OCI-LY7 (cell line): ENCODE data around the gene LIX1.

Experiments
- EZH2phosphoT487 ChIP-seq: fragments of 200-600 bp; sonication (generic); IDR thresholded peaks from 2 replicates; pipeline ENCODE4 v1.6.1; 2018; ENCODE audit warnings: low read depth, borderline replicate concordance, mild to moderate bottlenecking, mixed run types, antibody characterized with exemption, low read length, moderate library complexity, mixed read lengths
- TF ChIP-seq, protein P1 (sequence below): fragments of 200-600 bp; sonication (generic); conservative IDR thresholded peaks from 2 replicates; pipeline ENCODE4 v1.5.1; 2014; ENCODE audit warnings: mild to moderate bottlenecking, antibody characterized with exemption, low read length, moderate library complexity, mixed read lengths

- TF ChIP-seq, protein P1, sequence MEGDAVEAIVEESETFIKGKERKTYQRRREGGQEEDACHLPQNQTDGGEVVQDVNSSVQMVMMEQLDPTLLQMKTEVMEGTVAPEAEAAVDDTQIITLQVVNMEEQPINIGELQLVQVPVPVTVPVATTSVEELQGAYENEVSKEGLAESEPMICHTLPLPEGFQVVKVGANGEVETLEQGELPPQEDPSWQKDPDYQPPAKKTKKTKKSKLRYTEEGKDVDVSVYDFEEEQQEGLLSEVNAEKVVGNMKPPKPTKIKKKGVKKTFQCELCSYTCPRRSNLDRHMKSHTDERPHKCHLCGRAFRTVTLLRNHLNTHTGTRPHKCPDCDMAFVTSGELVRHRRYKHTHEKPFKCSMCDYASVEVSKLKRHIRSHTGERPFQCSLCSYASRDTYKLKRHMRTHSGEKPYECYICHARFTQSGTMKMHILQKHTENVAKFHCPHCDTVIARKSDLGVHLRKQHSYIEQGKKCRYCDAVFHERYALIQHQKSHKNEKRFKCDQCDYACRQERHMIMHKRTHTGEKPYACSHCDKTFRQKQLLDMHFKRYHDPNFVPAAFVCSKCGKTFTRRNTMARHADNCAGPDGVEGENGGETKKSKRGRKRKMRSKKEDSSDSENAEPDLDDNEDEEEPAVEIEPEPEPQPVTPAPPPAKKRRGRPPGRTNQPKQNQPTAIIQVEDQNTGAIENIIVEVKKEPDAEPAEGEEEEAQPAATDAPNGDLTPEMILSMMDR, result no peak
- no peak for TF ChIP-seq EZH2phosphoT487
Measured at GRCh38 chr5:97183930-97184213, 41.5 kb upstream of the LIX1 start.
